DND-41 (cell line): ENCODE data around the gene PAK5.

ENCODE experiments used
- EZH2 ChIP-seq: IDR thresholded peaks from 3 replicates; pipeline ENCODE4 v1.6.1; 2012; ENCODE audit warnings: borderline replicate concordance, low read depth, mild to moderate bottlenecking, moderate library complexity, low read length, inconsistent platforms; ENCODE audit not compliant: severe bottlenecking
- TF ChIP-seq, protein P1 (sequence below): IDR thresholded peaks from 2 replicates; pipeline ENCODE4 v1.5.1; 2012; ENCODE audit warnings: borderline replicate concordance, low read length, moderate library complexity, mild to moderate bottlenecking; ENCODE audit not compliant: poor library complexity, severe bottlenecking; ENCODE audit errors: extremely low read depth

DNA sequence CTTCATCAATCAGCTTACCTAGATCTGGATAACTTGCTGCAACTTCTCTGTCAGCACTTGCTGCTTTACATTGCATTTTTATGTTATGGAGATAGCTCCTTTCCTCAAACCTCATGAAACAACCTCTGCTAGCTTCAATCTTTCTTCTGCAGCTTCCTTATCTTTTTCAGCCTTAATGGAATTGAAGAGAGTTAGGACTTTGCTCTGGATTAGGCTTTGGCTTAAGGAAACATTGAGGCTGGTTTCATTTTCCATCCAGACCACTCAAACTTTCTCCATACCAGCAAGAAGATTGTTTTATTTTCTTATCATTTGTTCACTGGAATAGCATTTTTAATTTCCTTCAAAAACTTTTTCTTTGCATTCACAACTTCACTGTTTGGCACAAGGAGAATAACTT, 48.8 kb upstream of the PAK5 start:
- TF ChIP-seq, protein P1, sequence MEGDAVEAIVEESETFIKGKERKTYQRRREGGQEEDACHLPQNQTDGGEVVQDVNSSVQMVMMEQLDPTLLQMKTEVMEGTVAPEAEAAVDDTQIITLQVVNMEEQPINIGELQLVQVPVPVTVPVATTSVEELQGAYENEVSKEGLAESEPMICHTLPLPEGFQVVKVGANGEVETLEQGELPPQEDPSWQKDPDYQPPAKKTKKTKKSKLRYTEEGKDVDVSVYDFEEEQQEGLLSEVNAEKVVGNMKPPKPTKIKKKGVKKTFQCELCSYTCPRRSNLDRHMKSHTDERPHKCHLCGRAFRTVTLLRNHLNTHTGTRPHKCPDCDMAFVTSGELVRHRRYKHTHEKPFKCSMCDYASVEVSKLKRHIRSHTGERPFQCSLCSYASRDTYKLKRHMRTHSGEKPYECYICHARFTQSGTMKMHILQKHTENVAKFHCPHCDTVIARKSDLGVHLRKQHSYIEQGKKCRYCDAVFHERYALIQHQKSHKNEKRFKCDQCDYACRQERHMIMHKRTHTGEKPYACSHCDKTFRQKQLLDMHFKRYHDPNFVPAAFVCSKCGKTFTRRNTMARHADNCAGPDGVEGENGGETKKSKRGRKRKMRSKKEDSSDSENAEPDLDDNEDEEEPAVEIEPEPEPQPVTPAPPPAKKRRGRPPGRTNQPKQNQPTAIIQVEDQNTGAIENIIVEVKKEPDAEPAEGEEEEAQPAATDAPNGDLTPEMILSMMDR, result no peak
- no peak for TF ChIP-seq EZH2
